Heart left ventricle (tissue), 13 donors: ENCODE measurements around the gene TUBA8.

Experiments used
- CTCF ChIP-seq, 12 donors: fragments of 200-600 bp; sonication (generic) in 4 of 12; IDR thresholded peaks; one replicate each; pipeline versions ENCODE4 v1.5.0 to v1.8.0; 2018 to 2022; ENCODE audit warnings: antibody characterized with exemption in 12 of 12, mild to moderate bottlenecking in 5 of 12
- POLR2A ChIP-seq, 2 donors: fragments of 450-650 bp; IDR thresholded peaks; one replicate each; pipeline ENCODE4 v1.6.1; 2017; ENCODE audit warnings: antibody characterized with exemption in 2 of 2, mild to moderate bottlenecking in 2 of 2, moderate library complexity in 2 of 2
- donor health status: ischemic (EF 13 %, LVEDD 7.1; RV severe dilation, severe dysfunction).
- donor health status: DM: no; HTN: yes; CAD: no.
- donor health status: DM: no; HTN: no; CAD: no.
- donor health status: ischemic (EF 25% LVEDD 6.9; RV normal size, moderate dysfunction).
- donor health status: ischemic (EF 25% LVEDD 5.7; RV mildly dilated, moderate dysfunction).
- donor health status: ischemic (EF 35%, LVEDD 5.7; RV mildly dilated, moderate dysfunction).
- donor health status: nonischemic (EF 11% LVEDD 7.7; RV severe dilation, severe dysfunction).
- donor health status: DM: yes; HTN: yes; CAD: no.
- donor health status: PGD.
- donor health status: ischemic (EF 29% LVEDD 5.4; RV normal size, mild dysfunction).
- donor health status: nonischemic (EF 23%, LVEDD 6.1; RV moderate dilation, normal function).

- no peak for TF ChIP-seq POLR2A (IDR thresholded peaks at IDR 0.05)
- TF ChIP-seq CTCF (IDR thresholded peaks at IDR 0.05): no peak
These were observed 6.0 kb upstream of the TUBA8 start for GRCh38 chr22:18104566-18104965.
